Sigmoid colon (tissue), 4 donors: ENCODE data around the gene FKBP4.

Experiments
- EP300 ChIP-seq, 4 donors: sonication (generic); formaldehyde crosslinking; IDR thresholded peaks; one replicate each; pipeline ENCODE4 v1.6.1; 2017; ENCODE audit warnings: antibody characterized with exemption in 4 of 4
- POLR2A ChIP-seq, 2 donors: fragments of 450-650 bp; IDR thresholded peaks; one replicate each; pipeline ENCODE4 v1.6.1; 2016; ENCODE audit warnings: antibody characterized with exemption in 2 of 2, mild to moderate bottlenecking in 2 of 2, moderate library complexity in 2 of 2
- POLR2AphosphoS5 ChIP-seq, 4 donors: sonication (generic); formaldehyde crosslinking; IDR thresholded peaks; one replicate each; pipeline ENCODE4 v1.6.1; 2017; ENCODE audit warnings: antibody characterized with exemption in 4 of 4
- TF ChIP-seq, protein P1 (sequence below), 4 experiments: fragments of 450-650 bp in 3 of 4; fragments of 200-600 bp in 1 of 4; IDR thresholded peaks; one replicate each; pipeline ENCODE4 v1.5.1; 2016 to 2019; ENCODE audit warnings: antibody characterized with exemption in 4 of 4, mild to moderate bottlenecking in 3 of 4, moderate library complexity in 2 of 4

DNA sequence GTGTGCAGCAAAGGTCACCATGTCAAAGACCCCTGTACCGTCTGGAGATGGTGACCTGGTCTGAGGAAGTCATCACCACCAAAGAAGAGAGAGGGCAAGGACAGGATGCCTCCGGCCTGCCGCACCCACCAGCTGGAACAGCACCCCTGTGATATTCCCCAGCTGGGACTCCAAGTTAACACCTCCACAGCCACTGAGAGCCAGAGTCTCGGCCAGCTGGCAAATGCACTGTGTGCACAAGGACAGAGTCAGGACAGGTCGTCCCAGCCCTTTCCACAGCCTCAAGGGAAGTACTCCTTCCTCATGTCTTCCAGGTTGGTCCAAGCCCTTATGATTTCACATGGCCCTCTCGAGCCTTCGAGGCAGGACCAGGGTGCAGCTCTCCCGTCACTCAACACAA, 19.3 kb upstream of the FKBP4 start:
- no peak for TF ChIP-seq POLR2AphosphoS5 (IDR thresholded peaks at IDR 0.05)
- TF ChIP-seq, protein P1, sequence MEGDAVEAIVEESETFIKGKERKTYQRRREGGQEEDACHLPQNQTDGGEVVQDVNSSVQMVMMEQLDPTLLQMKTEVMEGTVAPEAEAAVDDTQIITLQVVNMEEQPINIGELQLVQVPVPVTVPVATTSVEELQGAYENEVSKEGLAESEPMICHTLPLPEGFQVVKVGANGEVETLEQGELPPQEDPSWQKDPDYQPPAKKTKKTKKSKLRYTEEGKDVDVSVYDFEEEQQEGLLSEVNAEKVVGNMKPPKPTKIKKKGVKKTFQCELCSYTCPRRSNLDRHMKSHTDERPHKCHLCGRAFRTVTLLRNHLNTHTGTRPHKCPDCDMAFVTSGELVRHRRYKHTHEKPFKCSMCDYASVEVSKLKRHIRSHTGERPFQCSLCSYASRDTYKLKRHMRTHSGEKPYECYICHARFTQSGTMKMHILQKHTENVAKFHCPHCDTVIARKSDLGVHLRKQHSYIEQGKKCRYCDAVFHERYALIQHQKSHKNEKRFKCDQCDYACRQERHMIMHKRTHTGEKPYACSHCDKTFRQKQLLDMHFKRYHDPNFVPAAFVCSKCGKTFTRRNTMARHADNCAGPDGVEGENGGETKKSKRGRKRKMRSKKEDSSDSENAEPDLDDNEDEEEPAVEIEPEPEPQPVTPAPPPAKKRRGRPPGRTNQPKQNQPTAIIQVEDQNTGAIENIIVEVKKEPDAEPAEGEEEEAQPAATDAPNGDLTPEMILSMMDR (IDR thresholded peaks at IDR 0.05) = no peak
- no peak for TF ChIP-seq POLR2A (IDR thresholded peaks at IDR 0.05)
- TF ChIP-seq EP300 (IDR thresholded peaks at IDR 0.05) = no peak
